ENCODE measurements around the gene COX4I2. TPM values are rescaled to one million over a fixed set of nuclear protein-coding genes. Genes with fewer than 3 reads are reported as not detected.
"Not testable (repeated sequence)": the region's sequence is repeated elsewhere in the genome, so short reads cannot be mapped to it uniquely, and the experiment has no call there.

The COX4I2 gene
- total RNA-seq, 1 donor from 2014 or later, result not detected

DNA sequence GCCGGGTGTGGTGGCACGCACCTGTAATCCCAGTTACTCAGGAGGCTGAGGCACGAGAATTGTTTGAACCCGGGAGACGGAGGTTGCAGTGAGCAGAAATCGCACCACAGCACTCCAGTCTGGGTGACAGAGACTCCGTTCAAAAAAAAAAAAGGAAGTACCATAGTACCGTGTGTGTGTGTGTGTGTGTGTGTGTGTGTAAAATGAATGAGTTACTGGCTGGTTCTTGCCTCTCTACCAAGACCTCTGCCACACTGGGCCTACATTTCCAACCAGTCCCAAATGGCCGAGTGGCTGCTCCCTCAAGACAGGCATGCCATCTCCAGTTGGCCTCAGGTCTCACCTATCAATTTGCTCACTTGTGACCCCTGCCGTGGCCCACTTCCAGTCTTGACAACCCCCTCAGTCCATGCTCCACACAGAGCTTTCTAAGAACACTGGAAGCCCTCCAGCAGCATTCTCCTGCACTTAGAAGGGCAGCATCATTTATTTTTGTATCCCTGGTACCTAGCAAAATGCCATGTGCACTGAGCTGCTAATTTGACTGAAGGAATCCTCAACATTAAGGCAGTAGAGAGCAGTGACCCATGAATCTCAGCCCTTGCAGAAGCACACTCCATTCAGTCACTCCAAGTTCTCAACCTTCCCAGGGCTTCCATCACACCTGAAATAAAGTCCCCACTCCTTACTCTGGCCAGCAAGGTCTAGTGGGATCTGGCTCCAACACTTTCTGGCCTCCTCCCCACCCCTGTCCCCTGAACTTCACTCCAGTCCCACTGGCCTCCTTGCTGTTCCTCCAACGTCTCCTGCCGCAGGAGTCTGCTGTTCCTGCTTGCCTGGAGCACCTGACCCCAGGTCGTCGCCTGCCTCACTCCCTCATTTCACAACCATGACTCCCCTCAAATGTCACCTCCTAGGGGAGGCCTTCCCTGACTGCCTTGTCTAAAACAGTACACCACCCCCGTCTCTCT is 29.9 kb downstream of the COX4I2 start:
- TF ChIP-seq CTCF (conservative IDR thresholded peaks at IDR 0.05; ENCODE audit: low read depth, low read length), result no peak
- no peak for DNase-seq (ENCODE audit: low read depth)
- no peak overlapping the region for H3K4me3 ChIP-seq (ENCODE audit: low read depth, low read length)

GRCh38 chr20:31668944-31669343 is 31.2 kb downstream of the COX4I2 start:
- not testable (repeated sequence) for H3K4me3 ChIP-seq (ENCODE audit: low read depth, low read length); DNase-seq (ENCODE audit: low read depth)

DNA sequence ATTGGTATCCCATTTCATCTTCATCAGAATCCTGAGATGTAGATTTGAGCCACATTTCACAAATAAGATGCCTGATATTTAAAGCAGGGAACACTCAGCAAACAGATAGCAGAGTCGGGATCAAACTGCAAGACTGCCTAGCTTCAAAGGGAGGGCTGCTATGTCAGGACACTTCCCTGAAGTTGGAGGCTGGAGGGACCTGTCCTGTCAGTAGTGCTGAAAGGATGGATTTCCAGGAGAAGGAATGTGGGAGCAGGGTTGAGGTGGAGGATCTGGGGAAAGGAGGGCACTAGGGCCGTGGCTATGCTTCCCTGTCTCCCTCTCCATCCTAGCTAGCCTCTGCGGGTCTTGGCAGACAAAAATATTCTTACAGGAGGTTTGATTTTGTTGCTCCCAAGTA is 32.2 kb downstream of the COX4I2 start:
- no peak for DNase-seq (ENCODE audit: low read depth)
- TF ChIP-seq CTCF (conservative IDR thresholded peaks at IDR 0.05; ENCODE audit: low read depth, low read length), result no peak
- H3K4me3 ChIP-seq (ENCODE audit: low read depth, low read length), result no peak overlapping the region

- DNase-seq (ENCODE audit: low read depth), result no peak
- H3K4me3 ChIP-seq (ENCODE audit: low read depth, low read length), result no peak overlapping the region
- no peak for TF ChIP-seq CTCF (conservative IDR thresholded peaks at IDR 0.05; ENCODE audit: low read depth, low read length)
Observed at GRCh38 chr20:31670371-31671228, 32.9 kb downstream of the COX4I2 start.

GRCh38 chr20:31671324-31671723 is 33.6 kb downstream of the COX4I2 start:
- TF ChIP-seq CTCF (conservative IDR thresholded peaks at IDR 0.05; ENCODE audit: low read depth, low read length), result no peak
- no peak overlapping the region for H3K4me3 ChIP-seq (ENCODE audit: low read depth, low read length)
- DNase-seq (ENCODE audit: low read depth), result no peak

- no peak for TF ChIP-seq CTCF (conservative IDR thresholded peaks at IDR 0.05; ENCODE audit: low read depth, low read length)
- no peak for DNase-seq (ENCODE audit: low read depth)
- no peak overlapping the region for H3K4me3 ChIP-seq (ENCODE audit: low read depth, low read length)
Observed at GRCh38 chr20:31673435-31673834, 35.7 kb downstream of the COX4I2 start.

GRCh38 chr20:31673943-31674463 is 36.3 kb downstream of the COX4I2 start:
- DNase-seq (ENCODE audit: low read depth), result no peak
- no peak overlapping the region for H3K4me3 ChIP-seq (ENCODE audit: low read depth, low read length)
- no peak for TF ChIP-seq CTCF (conservative IDR thresholded peaks at IDR 0.05; ENCODE audit: low read depth, low read length)

Measured in epithelial cell of proximal tubule (primary cell).